Right ventricle myocardium superior (tissue), 1 donor: Measurements from ENCODE around the gene CCDC187. TPM values are rescaled to one million over a fixed set of nuclear protein-coding genes. Genes with fewer than 3 reads are reported as not detected.
"Not testable (repeated sequence)": the region's sequence is repeated elsewhere in the genome, so short reads cannot be mapped to it uniquely, and the experiment has no call there.

Experiments
- ATAC-seq: fragments of 200-7000 bp; cut with Tn5 transposase; one replicate; pipeline ENCODE4 v1.9.1; 2020; ENCODE audit warnings: mild to moderate bottlenecking; ENCODE audit not compliant: poor library complexity
- DNase-seq: peaks from one replicate; pipeline ENCODE4 v3.0.0-alpha.2; 2020
- intact Hi-C: fragments of 100-400 bp; cut with DNase I; formaldehyde crosslinking; loops from one replicate; pipeline ENCODE4 v1.11.2; 2022
- long read RNA-seq: library from polyadenylated mRNA; unstranded; transcript quantifications from one replicate; pipeline ENCODE4 v2.0.0, GENCODE V29; 2021
- total RNA-seq: library from RNA; stranded (reverse); fragmentation: NEBNext Ultra II Directional; extraction: Animal tissue kit (Norgen Biotek cat#: 25700); gene quantifications from one replicate; pipeline ENCODE4 v1.2.1, GENCODE V29; 2021
- donor health status: DM: no; HTN: yes; CAD: no; lungs with severe emphysema.

CCDC187 gene
- not detected for total RNA-seq
- long read RNA-seq, result 0 reads

- intact Hi-C loops, result no loop called here
- DNase-seq (no peak), ATAC-seq (no peak)
Observed at GRCh38 chr9:136303825-136304416, at the start of gene CCDC187. TSS of gene CCDC187 (minus strand) at chr9:136304094. CDS start at chr9:136303830, 264 bp downstream.

GRCh38 chr9:136353088-136353487 lies 49.2 kb upstream of the CCDC187 start:
- DNase-seq (no peak), ATAC-seq (no peak)
- intact Hi-C loops, result no loop called here

GRCh38 chr9:136352682-136353081 lies 48.8 kb upstream of the CCDC187 start:
- no peak for DNase-seq
- intact Hi-C loops, result no loop called here
- peak; percentile 4 for ATAC-seq

GRCh38 chr9:136351868-136352267 lies 48.0 kb upstream of the CCDC187 start:
- DNase-seq, ATAC-seq, intact Hi-C loops: not testable (repeated sequence)

- no peak for ATAC-seq
Observed at GRCh38 chr9:136351252-136351800, 47.4 kb upstream of the CCDC187 start.

GRCh38 chr9:136349546-136349945 lies 45.7 kb upstream of the CCDC187 start:
- no peak for DNase-seq
- intact Hi-C loops, result no loop called here
- ATAC-seq, result no peak

More at GRCh38 chr9:136351252-136351800, 47.4 kb upstream of the CCDC187 start:
- intact Hi-C loops, result no loop called here
- no peak for DNase-seq

GRCh38 chr9:136348691-136349090 lies 44.8 kb upstream of the CCDC187 start:
- no peak for DNase-seq
- no peak for ATAC-seq
- intact Hi-C loops, result no loop called here

- ATAC-seq (no peak), DNase-seq (no peak)
- intact Hi-C loops, result no loop called here
Observed at GRCh38 chr9:136347472-136348256, 43.8 kb upstream of the CCDC187 start.

GRCh38 chr9:136346927-136347465 lies 43.1 kb upstream of the CCDC187 start:
- no peak for ATAC-seq
- intact Hi-C loops, result no loop called here
- DNase-seq, result no peak

GRCh38 chr9:136346157-136346481 lies 42.2 kb upstream of the CCDC187 start:
- intact Hi-C loops, result no loop called here
- DNase-seq, result no peak
- ATAC-seq, result no peak

GRCh38 chr9:136345281-136346156 lies 41.6 kb upstream of the CCDC187 start:
- peak; percentile 51 for ATAC-seq
- DNase-seq, result peak; percentile 87
- intact Hi-C loops, result no loop called here

- intact Hi-C loops, result no loop called here
- no peak for ATAC-seq
- DNase-seq, result no peak
Observed at GRCh38 chr9:136344544-136345280, 40.8 kb upstream of the CCDC187 start.

GRCh38 chr9:136343884-136344269 lies 40.0 kb upstream of the CCDC187 start:
- intact Hi-C loops, result no loop called here
- no peak for DNase-seq
- no peak for ATAC-seq

GRCh38 chr9:136343121-136343883 lies 39.4 kb upstream of the CCDC187 start:
- DNase-seq (peak; percentile 82), ATAC-seq (peak; percentile 59)
- intact Hi-C loops, result no loop called here

- intact Hi-C loops, result no loop called here
- peak; percentile 71 for ATAC-seq
- peak; percentile 94 for DNase-seq
Observed at GRCh38 chr9:136342181-136343120, 38.6 kb upstream of the CCDC187 start.

- ATAC-seq (no peak), DNase-seq (no peak)
- intact Hi-C loops, result no loop called here
Observed at GRCh38 chr9:136341769-136342168, 37.9 kb upstream of the CCDC187 start.
